Fibroblast of gingiva (primary cell): ENCODE results near the gene PNCK.

Experiments
- DNase-seq: peaks from one replicate; pipeline ENCODE4 v3.0.0-alpha.2; 2011; ENCODE audit warnings: low read depth

The PNCK gene

GRCh38 chrX:153659268-153659667, 14.3 kb downstream of the PNCK start:
- no peak for DNase-seq

GRCh38 chrX:153657161-153657560, 16.5 kb downstream of the PNCK start:
- no peak for DNase-seq

- no peak for DNase-seq
Observed at GRCh38 chrX:153653556-153653955, 20.1 kb downstream of the PNCK start.

- no peak for DNase-seq
Observed at GRCh38 chrX:153651540-153652079, 22.0 kb downstream of the PNCK start.

GRCh38 chrX:153650959-153651358, 22.7 kb downstream of the PNCK start:
- DNase-seq: no peak

GRCh38 chrX:153649915-153650782, 23.5 kb downstream of the PNCK start:
- no peak for DNase-seq

- DNase-seq: no peak
Observed at GRCh38 chrX:153649178-153649914, 24.3 kb downstream of the PNCK start.

GRCh38 chrX:153648358-153649177, 25.0 kb downstream of the PNCK start:
- no peak for DNase-seq

- no peak for DNase-seq
Observed at GRCh38 chrX:153647461-153648357, 25.9 kb downstream of the PNCK start.

GRCh38 chrX:153646620-153647373, 26.8 kb downstream of the PNCK start, which contains the start of gene DUSP9:
DUSP9 (plus strand) TSS chrX:153647203; CDS start chrX:153647954, 751 bp downstream.
- no peak for DNase-seq

GRCh38 chrX:153645921-153646488, 27.6 kb downstream of the PNCK start:
- no peak for DNase-seq

- no peak for DNase-seq
Observed at GRCh38 chrX:153645151-153645550, 28.5 kb downstream of the PNCK start.

GRCh38 chrX:153644356-153645125, 29.1 kb downstream of the PNCK start:
- DNase-seq: no peak

GRCh38 chrX:153643431-153644351, 29.9 kb downstream of the PNCK start:
- no peak for DNase-seq

- no peak for DNase-seq
Observed at GRCh38 chrX:153642655-153643430, 30.8 kb downstream of the PNCK start.

- no peak for DNase-seq
Observed at GRCh38 chrX:153642051-153642654, 31.5 kb downstream of the PNCK start.

GRCh38 chrX:153641627-153642026, 32.0 kb downstream of the PNCK start:
- DNase-seq: no peak
